Central memory CD8-positive, alpha-beta T cell (primary cell): ENCODE data around the gene FARS2.
A peak's percentile ranks its signal among the peaks of the same experiment; 100 is the strongest.
"Not testable (repeated sequence)": the region's sequence is repeated elsewhere in the genome, so short reads cannot be mapped to it uniquely, and the experiment has no call there.

Experiments used
- ATAC-seq: fragments of 150-1000 bp; cut with Tn5 transposase; replicated peaks from 2 replicates; pipeline ENCODE4 v1.10.0; 2022; ENCODE audit warnings: mild to moderate bottlenecking, moderate FRiP score, moderate number of reproducible peaks; ENCODE audit not compliant: poor library complexity, severe bottlenecking; ENCODE audit errors: extremely low read depth
- DNase-seq, 2 donors: peaks; one replicate each; pipeline ENCODE4 v3.0.0; 2021; ENCODE audit warnings: low spot score in 2 of 2
- H3K27ac Mint-ChIP-seq: one replicate; pipeline ENCODE4 v1.8.0; 2022; ENCODE audit warnings: low read depth, mild to moderate bottlenecking, moderate library complexity, mixed read lengths
- H3K27me3 Mint-ChIP-seq: one replicate; pipeline ENCODE4 v1.8.0; 2022; ENCODE audit warnings: mixed read lengths
- H3K36me3 Mint-ChIP-seq: one replicate; pipeline ENCODE4 v1.8.0; 2022; ENCODE audit warnings: mild to moderate bottlenecking, moderate library complexity, mixed read lengths; ENCODE audit not compliant: insufficient read depth
- H3K4me1 Mint-ChIP-seq: one replicate; pipeline ENCODE4 v1.8.0; 2022; ENCODE audit warnings: mixed read lengths
- H3K4me3 Mint-ChIP-seq: one replicate; pipeline ENCODE4 v1.8.0; 2022; ENCODE audit warnings: mild to moderate bottlenecking, moderate library complexity, mixed read lengths
- H3K9me3 Mint-ChIP-seq: one replicate; pipeline ENCODE4 v1.8.0; 2022; ENCODE audit warnings: mixed read lengths

Gene FARS2

DNA sequence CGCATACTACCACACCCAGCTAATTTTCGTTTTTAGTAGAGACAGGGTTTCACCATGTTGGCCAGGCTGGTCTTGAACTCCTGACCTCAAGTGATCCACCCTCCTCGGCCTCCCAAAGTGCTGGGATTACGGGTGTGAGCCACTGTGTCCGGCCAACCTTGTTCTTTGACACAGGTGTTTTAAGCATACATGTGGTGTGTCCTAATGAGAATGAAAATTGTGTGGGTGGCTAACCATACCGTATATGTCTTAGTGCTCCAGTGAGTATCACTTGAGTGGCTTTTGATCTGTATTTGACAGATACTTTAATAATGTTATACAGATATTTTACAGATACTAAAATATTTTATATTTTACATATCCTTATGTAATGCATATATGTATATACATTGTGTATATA lies 395.4 kb downstream of the FARS2 start:
- not testable (repeated sequence) for ATAC-seq, H3K4me3 Mint-ChIP-seq, H3K4me1 Mint-ChIP-seq, DNase-seq, H3K9me3 Mint-ChIP-seq, H3K27ac Mint-ChIP-seq, H3K36me3 Mint-ChIP-seq, H3K27me3 Mint-ChIP-seq

DNA sequence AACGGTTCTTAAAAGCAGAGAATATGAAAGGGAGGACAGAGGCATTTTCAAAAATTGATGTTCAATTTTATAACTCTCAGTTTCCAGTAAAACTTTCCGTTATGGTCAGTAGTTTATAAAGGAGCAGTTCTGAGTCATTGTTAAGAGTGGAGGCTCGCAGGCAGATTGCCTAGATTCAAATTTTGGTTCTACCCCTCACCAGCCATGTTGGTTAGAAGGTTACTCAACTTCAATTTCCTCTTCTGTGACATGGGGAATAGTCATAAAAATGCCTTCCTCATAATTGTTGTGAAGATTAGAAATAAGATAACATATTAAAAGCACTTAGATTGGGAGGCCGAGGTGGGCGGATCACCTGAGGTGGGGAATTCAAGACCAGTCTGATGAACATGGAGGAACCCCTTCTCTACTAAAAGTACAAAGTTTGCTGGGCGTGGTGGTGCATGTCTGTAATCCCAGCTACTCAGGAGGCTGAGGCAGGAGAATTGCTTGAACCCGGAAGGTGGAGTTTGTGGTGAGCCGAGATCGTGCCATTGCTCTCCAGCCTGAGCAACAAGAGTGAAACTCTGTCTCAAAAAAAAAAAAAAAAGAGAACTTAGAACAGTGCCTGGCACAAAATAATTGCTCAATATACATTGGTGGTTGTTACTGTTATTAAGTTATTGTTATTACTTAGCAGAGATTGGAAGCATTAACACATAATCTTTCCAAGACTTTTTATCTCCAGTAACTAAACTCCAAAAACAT lies 396.5 kb downstream of the FARS2 start:
- H3K4me3 Mint-ChIP-seq = no peak overlapping the region
- H3K27ac Mint-ChIP-seq = no peak overlapping the region
- H3K4me1 Mint-ChIP-seq = peaks cover 6% of the 10 kb centered on the region
- no peaks in the 10 kb centered on the region for H3K9me3 Mint-ChIP-seq
- no peak for ATAC-seq
- no peaks in the 10 kb centered on the region for H3K36me3 Mint-ChIP-seq
- no peaks in the 10 kb centered on the region for H3K27me3 Mint-ChIP-seq
- DNase-seq = no peak

DNA sequence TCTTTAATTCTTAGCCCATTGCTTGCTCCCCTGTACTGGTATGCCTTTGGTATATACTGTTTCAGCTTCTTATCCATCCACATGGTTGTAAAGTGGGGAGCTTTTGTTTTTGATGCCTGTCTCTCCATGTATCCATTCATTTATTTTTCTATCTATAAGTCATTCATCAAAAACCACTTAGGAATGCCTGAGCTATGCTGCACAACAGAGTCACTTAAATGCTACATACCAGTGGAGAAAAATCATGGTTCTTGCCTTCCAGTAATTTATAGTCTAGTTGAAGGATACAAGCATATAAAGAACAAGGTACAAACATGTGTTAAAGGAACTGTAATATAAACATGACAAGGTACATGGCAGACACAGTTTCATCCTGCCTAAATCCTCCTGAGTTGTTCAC lies 398.2 kb downstream of the FARS2 start:
- H3K27me3 Mint-ChIP-seq = no peaks in the 10 kb centered on the region
- DNase-seq (no peak), ATAC-seq (no peak)
- no peaks in the 10 kb centered on the region for H3K36me3 Mint-ChIP-seq
- H3K4me1 Mint-ChIP-seq = peaks cover 12% of the 10 kb centered on the region
- H3K27ac Mint-ChIP-seq = no peak overlapping the region
- H3K9me3 Mint-ChIP-seq = no peaks in the 10 kb centered on the region
- no peak overlapping the region for H3K4me3 Mint-ChIP-seq

DNA sequence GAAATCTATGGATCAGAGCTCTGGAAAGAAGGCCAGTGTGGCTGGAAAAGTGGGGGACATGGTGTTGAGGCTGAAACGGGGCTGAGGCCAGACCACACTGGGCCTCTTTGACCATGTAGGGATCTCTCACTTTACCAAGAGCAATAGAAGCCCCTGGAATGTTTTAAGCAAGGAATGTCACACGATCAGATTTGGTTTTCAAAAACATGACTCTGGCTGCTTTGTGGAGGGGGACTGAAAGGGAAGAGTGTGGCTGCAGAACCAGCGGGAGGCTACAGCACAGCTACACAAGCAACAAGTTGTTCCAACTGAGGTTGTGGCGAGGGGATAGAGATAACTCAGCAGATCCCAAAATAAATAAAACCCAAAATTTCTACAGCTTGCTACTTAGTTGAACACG lies 399.5 kb downstream of the FARS2 start:
- Mint-ChIP-seq H3K4me3 (no peak overlapping the region), H3K27me3 (no peaks in the 10 kb centered on the region), H3K36me3 (no peaks in the 10 kb centered on the region), H3K27ac (no peak overlapping the region), H3K4me1 (peaks cover 20% of the 10 kb centered on the region), H3K9me3 (no peaks in the 10 kb centered on the region)
- DNase-seq (no peak), ATAC-seq (no peak)

DNA sequence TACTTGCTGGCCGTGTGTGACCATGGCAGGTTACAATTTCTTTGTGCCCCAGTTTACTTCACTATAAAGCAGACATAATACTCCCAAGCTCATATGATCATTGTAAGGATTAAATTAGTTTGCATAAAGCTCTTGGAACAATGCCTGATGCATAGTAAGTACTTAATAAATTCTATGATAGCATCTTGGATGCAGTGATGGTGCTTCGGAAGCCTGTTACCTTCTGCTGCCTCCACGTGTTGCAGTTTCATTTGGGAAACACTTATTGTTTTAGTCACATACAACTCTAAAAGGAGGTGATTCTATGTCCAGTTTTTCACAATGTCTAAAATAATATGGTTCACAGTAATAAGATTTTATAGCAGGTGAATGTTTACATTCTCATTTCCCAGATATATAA lies 401.5 kb downstream of the FARS2 start:
- no peaks in the 10 kb centered on the region for H3K27me3 Mint-ChIP-seq
- no peak overlapping the region for H3K4me3 Mint-ChIP-seq
- H3K36me3 Mint-ChIP-seq = no peaks in the 10 kb centered on the region
- H3K27ac Mint-ChIP-seq = no peak overlapping the region
- no peaks in the 10 kb centered on the region for H3K9me3 Mint-ChIP-seq
- no peak for DNase-seq
- no peak for ATAC-seq
- peaks cover 24% of the 10 kb centered on the region for H3K4me1 Mint-ChIP-seq

DNA sequence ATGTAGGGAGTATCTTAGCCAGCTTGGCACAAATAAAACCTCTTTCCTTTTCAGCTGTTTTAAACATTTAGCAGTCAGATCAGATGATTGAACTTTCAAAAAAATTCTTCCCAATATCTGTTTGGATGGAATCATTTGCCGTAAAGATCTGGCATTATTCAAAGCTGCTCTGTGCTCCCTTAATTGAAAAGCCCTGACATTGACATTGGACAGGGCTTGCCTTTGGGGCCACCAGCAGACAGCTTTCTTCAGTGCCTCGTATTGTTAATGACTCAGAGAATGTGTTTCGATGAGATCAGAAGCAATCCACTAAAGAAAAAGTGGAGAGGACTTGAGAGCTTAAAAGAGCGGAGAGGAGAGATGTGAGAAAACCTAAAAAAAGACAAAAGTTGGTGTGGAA lies 401.9 kb downstream of the FARS2 start:
- Mint-ChIP-seq H3K4me3 (no peak overlapping the region), H3K27me3 (no peaks in the 10 kb centered on the region), H3K27ac (no peak overlapping the region), H3K4me1 (peaks cover 27% of the 10 kb centered on the region), H3K9me3 (no peaks in the 10 kb centered on the region), H3K36me3 (no peaks in the 10 kb centered on the region)
- no peak for DNase-seq
- ATAC-seq = no peak

DNA sequence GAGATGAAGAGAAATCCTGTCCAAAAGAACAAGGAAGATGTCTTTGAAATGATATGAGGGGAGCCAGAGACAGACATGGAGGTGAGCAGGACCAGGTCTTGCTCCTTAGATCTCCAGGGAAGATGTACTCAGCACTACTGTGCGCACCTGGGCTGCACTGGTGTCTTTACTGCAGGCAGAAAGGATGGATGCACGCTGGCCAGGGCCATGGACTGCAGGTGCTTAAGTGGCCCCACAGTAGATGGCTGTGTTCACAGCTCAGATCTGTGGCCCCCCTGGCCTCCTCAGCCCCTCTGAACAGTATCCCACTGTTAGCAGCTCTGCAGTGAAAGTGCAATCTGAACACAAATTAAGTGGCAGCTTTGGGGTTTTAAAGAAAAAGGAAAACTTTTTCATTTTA lies 402.4 kb downstream of the FARS2 start:
- Mint-ChIP-seq H3K4me1 (peaks cover 27% of the 10 kb centered on the region), H3K9me3 (no peaks in the 10 kb centered on the region), H3K4me3 (no peak overlapping the region), H3K36me3 (no peaks in the 10 kb centered on the region), H3K27me3 (no peaks in the 10 kb centered on the region), H3K27ac (no peak overlapping the region)
- ATAC-seq = no peak
- DNase-seq = no peak

DNA sequence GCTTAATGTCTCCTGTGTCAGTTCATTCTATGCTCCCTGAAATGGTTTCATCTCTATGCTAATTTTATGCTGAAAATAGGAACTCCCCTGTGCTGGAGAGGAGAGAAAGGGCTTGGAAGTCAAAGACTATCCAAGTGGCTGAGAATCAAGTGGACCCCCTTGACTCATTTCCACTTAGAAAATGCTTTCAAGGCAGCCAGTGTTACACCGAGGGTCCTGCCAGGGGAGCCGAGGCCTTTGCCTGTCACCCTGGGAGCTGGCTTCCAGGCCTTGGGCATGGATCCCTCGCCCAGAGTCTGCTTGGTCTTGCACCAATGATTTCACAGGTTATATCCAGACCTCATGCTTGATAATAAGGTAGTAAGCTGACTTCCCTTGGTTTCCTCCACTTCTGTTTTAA lies 402.8 kb downstream of the FARS2 start:
- no peaks in the 10 kb centered on the region for H3K36me3 Mint-ChIP-seq
- peaks cover 27% of the 10 kb centered on the region for H3K4me1 Mint-ChIP-seq
- H3K27ac Mint-ChIP-seq = no peak overlapping the region
- DNase-seq = no peak
- H3K9me3 Mint-ChIP-seq = no peaks in the 10 kb centered on the region
- H3K27me3 Mint-ChIP-seq = no peaks in the 10 kb centered on the region
- ATAC-seq = no peak
- H3K4me3 Mint-ChIP-seq = no peak overlapping the region

DNA sequence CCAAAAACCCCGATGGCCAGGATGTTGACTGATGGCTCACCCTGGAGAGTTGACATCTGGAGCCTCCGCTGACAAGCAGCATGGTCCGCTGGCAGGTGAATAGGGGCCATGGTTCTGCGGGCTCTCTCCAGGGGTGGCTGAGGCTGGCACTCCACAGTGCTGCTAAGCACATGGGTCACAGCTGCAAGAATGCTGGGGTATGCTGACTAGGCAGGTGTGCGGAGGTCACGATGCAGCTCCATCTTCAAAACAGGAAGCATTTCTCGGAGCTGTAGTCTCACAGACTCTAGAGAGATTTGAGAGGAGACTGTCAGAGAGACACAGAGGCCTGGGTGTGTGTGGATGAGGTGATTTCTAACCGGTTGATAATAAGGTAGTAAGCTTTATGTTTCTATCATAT lies 403.9 kb downstream of the FARS2 start:
- H3K36me3 Mint-ChIP-seq = no peaks in the 10 kb centered on the region
- H3K4me1 Mint-ChIP-seq = peaks cover 27% of the 10 kb centered on the region
- H3K27ac Mint-ChIP-seq = no peak overlapping the region
- ATAC-seq (peak; percentile 28), DNase-seq (no peak)
- no peaks in the 10 kb centered on the region for H3K27me3 Mint-ChIP-seq
- no peak overlapping the region for H3K4me3 Mint-ChIP-seq
- no peaks in the 10 kb centered on the region for H3K9me3 Mint-ChIP-seq

DNA sequence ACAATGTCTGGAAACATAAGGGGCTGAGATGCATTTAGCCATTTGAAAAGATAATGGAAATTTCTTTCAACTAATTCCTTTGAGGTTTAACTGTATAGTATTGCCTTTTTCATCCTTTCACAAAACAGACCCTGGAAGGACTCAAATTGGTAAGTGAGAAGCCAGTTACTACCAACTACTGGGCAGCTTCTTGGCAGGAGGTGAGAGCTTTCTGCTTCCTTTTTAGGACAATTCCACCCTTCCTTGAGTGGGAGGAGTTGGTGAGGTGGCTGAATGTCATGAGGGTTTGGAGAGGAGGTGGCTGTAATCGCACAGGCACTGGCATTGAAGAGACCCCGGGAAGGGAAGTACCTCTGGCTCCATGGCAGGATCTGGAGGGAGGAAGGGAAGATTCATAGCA lies 404.4 kb downstream of the FARS2 start:
- Mint-ChIP-seq H3K9me3 (no peaks in the 10 kb centered on the region), H3K4me1 (peaks cover 27% of the 10 kb centered on the region), H3K4me3 (no peak overlapping the region), H3K27ac (no peak overlapping the region), H3K27me3 (no peaks in the 10 kb centered on the region), H3K36me3 (no peaks in the 10 kb centered on the region)
- ATAC-seq = no peak
- no peak for DNase-seq

DNA sequence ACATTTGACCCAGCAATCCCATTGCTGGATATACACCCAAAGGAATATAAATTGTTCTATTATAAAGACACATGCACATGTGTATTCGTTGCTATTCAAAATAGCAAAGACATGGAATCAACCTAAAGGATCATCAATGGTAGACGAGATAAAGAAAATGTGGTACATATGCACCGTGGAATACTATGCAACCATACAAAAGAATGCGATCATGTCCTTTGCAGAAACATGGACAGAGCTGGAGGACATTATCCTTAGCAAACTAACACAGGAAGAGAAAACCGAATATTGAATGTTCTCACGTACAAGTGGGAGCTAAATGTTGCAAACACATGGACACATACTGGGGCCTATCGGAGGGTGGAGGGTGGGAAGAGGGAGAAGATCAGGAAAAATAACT lies 405.4 kb downstream of the FARS2 start:
- ATAC-seq (no peak), DNase-seq (no peak)
- Mint-ChIP-seq H3K27ac (no peak overlapping the region), H3K4me3 (no peak overlapping the region), H3K36me3 (no peaks in the 10 kb centered on the region), H3K4me1 (peaks cover 28% of the 10 kb centered on the region), H3K27me3 (no peaks in the 10 kb centered on the region), H3K9me3 (no peaks in the 10 kb centered on the region)

DNA sequence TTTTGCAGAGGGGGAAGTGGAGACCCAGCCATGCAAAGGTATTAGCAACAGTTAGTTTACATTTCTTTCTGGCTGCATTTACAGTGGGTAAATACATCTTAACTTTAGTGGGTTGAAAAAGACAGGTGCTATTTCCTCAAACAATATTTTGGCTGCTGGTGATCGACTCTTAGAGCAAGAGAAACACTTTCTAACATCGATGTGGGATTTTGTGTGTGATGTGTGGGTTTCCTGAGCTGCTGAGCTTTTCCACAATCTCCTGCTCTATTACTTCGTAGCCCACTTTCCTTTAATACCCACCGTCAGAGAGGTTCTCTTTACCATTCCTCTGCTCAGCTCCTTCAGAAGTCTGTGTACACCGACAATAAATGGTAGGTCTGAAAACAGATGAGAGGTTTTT lies 406.4 kb downstream of the FARS2 start:
- no peaks in the 10 kb centered on the region for H3K9me3 Mint-ChIP-seq
- H3K36me3 Mint-ChIP-seq = no peaks in the 10 kb centered on the region
- no peaks in the 10 kb centered on the region for H3K27me3 Mint-ChIP-seq
- ATAC-seq = peak; percentile 24
- H3K4me3 Mint-ChIP-seq = no peak overlapping the region
- no peak for DNase-seq
- H3K4me1 Mint-ChIP-seq = peaks cover 28% of the 10 kb centered on the region
- peak overlapping the region; percentile 49 for H3K27ac Mint-ChIP-seq

DNA sequence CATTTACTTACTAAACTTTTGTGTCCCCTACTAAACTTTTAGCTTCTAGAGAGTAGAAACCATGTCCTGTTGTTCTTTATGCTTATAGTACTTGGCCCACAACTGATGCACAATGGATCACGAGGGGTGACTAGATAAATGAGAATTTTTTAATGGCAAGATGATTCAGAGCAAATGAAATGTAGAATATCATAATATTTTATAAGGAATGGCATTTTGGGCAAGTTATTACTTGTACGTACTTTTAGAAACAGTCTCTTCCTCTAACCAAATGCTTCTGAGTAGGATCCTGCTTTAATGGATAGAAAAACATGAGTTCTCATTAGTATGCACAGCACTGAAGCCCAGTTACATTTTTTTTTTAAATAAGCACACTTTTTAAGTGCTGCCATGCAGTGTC lies 409.1 kb downstream of the FARS2 start:
- H3K9me3 Mint-ChIP-seq = no peaks in the 10 kb centered on the region
- DNase-seq (no peak), ATAC-seq (no peak)
- H3K4me3 Mint-ChIP-seq = no peak overlapping the region
- no peak overlapping the region for H3K27ac Mint-ChIP-seq
- no peaks in the 10 kb centered on the region for H3K27me3 Mint-ChIP-seq
- H3K4me1 Mint-ChIP-seq = peaks cover 14% of the 10 kb centered on the region
- H3K36me3 Mint-ChIP-seq = peaks cover 3% of the 10 kb centered on the region
